Measurements from ENCODE around the gene HSPB9. TPM values are rescaled to one million over a fixed set of nuclear protein-coding genes. Genes with fewer than 3 reads are reported as not detected.

HSPB9 gene
- total RNA-seq, 2 donors from 2014 or later: 0.22 TPM; not detected in 1

- WGBS, 2 experiments (ENCODE audit: insufficient coverage in 1 of 2, insufficient read length in 1 of 2): 93 to 94% methylated on average over 5 to 19 of the region's 22 CpGs
- no peak for DNase-seq
- H3K4me3 ChIP-seq (ENCODE audit: low read length): no peak overlapping the region
- no peak for TF ChIP-seq CTCF (conservative IDR thresholded peaks at IDR 0.05)
- H3K27ac ChIP-seq (ENCODE audit: low read depth, low read length): no peak overlapping the region
- no peak overlapping the region for H3K9ac ChIP-seq (ENCODE audit: extremely low read depth, low read length, poor library complexity, severe bottlenecking)
- Mint-ChIP-seq H3K27ac (no peak overlapping the region), H3K4me1 (no peaks in the 10 kb centered on the region), H3K27me3 (ENCODE audit: insufficient read depth) (peaks cover 2% of the 10 kb centered on the region), H3K36me3 (ENCODE audit: low read depth) (no peaks in the 10 kb centered on the region), H3K9me3 (no peaks in the 10 kb centered on the region), H3K4me3 (no peak overlapping the region)
- peaks cover 2% of the 10 kb centered on the region for H3K4me1 ChIP-seq (ENCODE audit: control insufficient read depth, insufficient read depth, low read length)
- no peaks in the 10 kb centered on the region for H3K9me3 ChIP-seq (ENCODE audit: control insufficient read depth, low read length)
- no peaks in the 10 kb centered on the region for H3K36me3 ChIP-seq (ENCODE audit: control insufficient read depth, insufficient read depth, low read length)
- H3K27me3 ChIP-seq (ENCODE audit: control insufficient read depth, insufficient read depth, low read length, poor library complexity, severe bottlenecking): no peaks in the 10 kb centered on the region
These were observed 41.2 kb downstream of the HSPB9 start for GRCh38 chr17:42163696-42164407.

GRCh38 chr17:42165751-42166150 lies 43.1 kb downstream of the HSPB9 start:
- no peak for TF ChIP-seq CTCF (conservative IDR thresholded peaks at IDR 0.05)
- Histone ChIP-seq H3K9ac (ENCODE audit: extremely low read depth, low read length, poor library complexity, severe bottlenecking) (no peak overlapping the region), H3K36me3 (ENCODE audit: control insufficient read depth, insufficient read depth, low read length) (no peaks in the 10 kb centered on the region), H3K27ac (ENCODE audit: low read depth, low read length) (no peak overlapping the region), H3K9me3 (ENCODE audit: control insufficient read depth, low read length) (no peaks in the 10 kb centered on the region), H3K4me1 (ENCODE audit: control insufficient read depth, insufficient read depth, low read length) (no peaks in the 10 kb centered on the region), H3K4me3 (ENCODE audit: low read length) (no peak overlapping the region), H3K27me3 (ENCODE audit: control insufficient read depth, insufficient read depth, low read length, poor library complexity, severe bottlenecking) (no peaks in the 10 kb centered on the region)
- WGBS, 2 experiments (ENCODE audit: insufficient coverage in 1 of 2, insufficient read length in 1 of 2): 90 to 94% methylated on average over 6 of the region's 6 CpGs
- H3K36me3 Mint-ChIP-seq (ENCODE audit: low read depth): no peaks in the 10 kb centered on the region
- no peaks in the 10 kb centered on the region for H3K4me1 Mint-ChIP-seq
- no peak for DNase-seq
- H3K27me3 Mint-ChIP-seq (ENCODE audit: insufficient read depth): peaks cover 2% of the 10 kb centered on the region
- no peak overlapping the region for H3K4me3 Mint-ChIP-seq
- H3K27ac Mint-ChIP-seq: no peak overlapping the region
- H3K9me3 Mint-ChIP-seq: no peaks in the 10 kb centered on the region

- H3K4me1 Mint-ChIP-seq: no peaks in the 10 kb centered on the region
- Histone ChIP-seq H3K36me3 (ENCODE audit: control insufficient read depth, insufficient read depth, low read length) (no peaks in the 10 kb centered on the region), H3K27me3 (ENCODE audit: control insufficient read depth, insufficient read depth, low read length, poor library complexity, severe bottlenecking) (no peaks in the 10 kb centered on the region), H3K4me1 (ENCODE audit: control insufficient read depth, insufficient read depth, low read length) (no peaks in the 10 kb centered on the region), H3K9me3 (ENCODE audit: control insufficient read depth, low read length) (no peaks in the 10 kb centered on the region), H3K27ac (ENCODE audit: low read depth, low read length) (no peak overlapping the region), H3K9ac (ENCODE audit: extremely low read depth, low read length, poor library complexity, severe bottlenecking) (no peak overlapping the region), H3K4me3 (ENCODE audit: low read length) (no peak overlapping the region)
- H3K9me3 Mint-ChIP-seq: no peaks in the 10 kb centered on the region
- H3K36me3 Mint-ChIP-seq (ENCODE audit: low read depth): no peaks in the 10 kb centered on the region
- TF ChIP-seq CTCF (conservative IDR thresholded peaks at IDR 0.05): no peak
- no peak overlapping the region for H3K4me3 Mint-ChIP-seq
- H3K27ac Mint-ChIP-seq: no peak overlapping the region
- 93 to 94% methylated on average over 18 to 19 of the region's 19 CpGs for WGBS, 2 experiments (ENCODE audit: insufficient coverage in 1 of 2, insufficient read length in 1 of 2)
- peaks cover 2% of the 10 kb centered on the region for H3K27me3 Mint-ChIP-seq (ENCODE audit: insufficient read depth)
- DNase-seq: no peak
These were observed 43.7 kb downstream of the HSPB9 start for GRCh38 chr17:42166196-42166763.
